ENCODE measurements around the gene CHGA.

The CHGA gene

GRCh38 chr14:92965281-92965680 is 42.3 kb downstream of the CHGA start:
- peak overlapping the region; percentile 89 for H3K27ac ChIP-seq
- TF ChIP-seq CTCF (conservative IDR thresholded peaks at IDR 0.05): no peak
- TF ChIP-seq ZFX (IDR thresholded peaks at IDR 0.05): no peak

- no peak overlapping the region for H3K27ac ChIP-seq
- TF ChIP-seq CTCF (conservative IDR thresholded peaks at IDR 0.05): no peak
- no peak for TF ChIP-seq ZFX (IDR thresholded peaks at IDR 0.05)
Observed at GRCh38 chr14:92967346-92967926, 44.5 kb downstream of the CHGA start.

GRCh38 chr14:92968291-92969020 is 45.5 kb downstream of the CHGA start:
- H3K27ac ChIP-seq: no peak overlapping the region
- no peak for TF ChIP-seq CTCF (conservative IDR thresholded peaks at IDR 0.05)
- TF ChIP-seq ZFX (IDR thresholded peaks at IDR 0.05): no peak

- TF ChIP-seq CTCF (conservative IDR thresholded peaks at IDR 0.05): no peak
- TF ChIP-seq ZFX (IDR thresholded peaks at IDR 0.05): no peak
- H3K27ac ChIP-seq: no peak overlapping the region
Observed at GRCh38 chr14:92969430-92969829, 46.5 kb downstream of the CHGA start.

GRCh38 chr14:92969871-92970270 is 46.9 kb downstream of the CHGA start:
- TF ChIP-seq ZFX (IDR thresholded peaks at IDR 0.05): no peak
- no peak for TF ChIP-seq CTCF (conservative IDR thresholded peaks at IDR 0.05)
- H3K27ac ChIP-seq: no peak overlapping the region

- TF ChIP-seq ZFX (IDR thresholded peaks at IDR 0.05): no peak
- TF ChIP-seq CTCF (conservative IDR thresholded peaks at IDR 0.05): no peak
- H3K27ac ChIP-seq: no peak overlapping the region
Observed at GRCh38 chr14:92970271-92970670, 47.3 kb downstream of the CHGA start.

- peak overlapping the region; percentile 98 for H3K27ac ChIP-seq
- TF ChIP-seq ZFX (IDR thresholded peaks at IDR 0.05) (no peak), CTCF (conservative IDR thresholded peaks at IDR 0.05) (no peak)
Observed at GRCh38 chr14:92971601-92972180, 48.7 kb downstream of the CHGA start.
